NCI-H2227 (cell line): ENCODE measurements around the gene DIPK1B.
"Not testable (repeated sequence)": the region's sequence is repeated elsewhere in the genome, so short reads cannot be mapped to it uniquely, and the experiment has no call there.

Experiments used
- DNase-seq: peaks from one replicate; lab custom pipeline; 2025; ENCODE audit not compliant: unreplicated experiment; lab: John Stamatoyannopoulos, UW

The DIPK1B gene

GRCh38 chr9:136697821-136698526 is 14.4 kb upstream of the DIPK1B start:
- DNase-seq = no peak

- no peak for DNase-seq
Observed at GRCh38 chr9:136698635-136699246, 13.6 kb upstream of the DIPK1B start.

- DNase-seq = no peak
Observed at GRCh38 chr9:136700304-136700703, 12.1 kb upstream of the DIPK1B start.

- no peak for DNase-seq
Observed at GRCh38 chr9:136700959-136701667, 11.3 kb upstream of the DIPK1B start.

- DNase-seq = no peak
Observed at GRCh38 chr9:136701668-136702053, 10.7 kb upstream of the DIPK1B start.

GRCh38 chr9:136703276-136703860 is 9.0 kb upstream of the DIPK1B start:
- no peak for DNase-seq

GRCh38 chr9:136704741-136705140 is 7.6 kb upstream of the DIPK1B start:
- DNase-seq = not testable (repeated sequence)

GRCh38 chr9:136705564-136705963 is 6.8 kb upstream of the DIPK1B start:
- no peak for DNase-seq

GRCh38 chr9:136707011-136707410 is 5.4 kb upstream of the DIPK1B start:
- no peak for DNase-seq

- no peak for DNase-seq
Observed at GRCh38 chr9:136707849-136708517, 4.4 kb upstream of the DIPK1B start.

GRCh38 chr9:136709454-136710109 is 2.8 kb upstream of the DIPK1B start:
- DNase-seq = no peak

- no peak for DNase-seq
Observed at GRCh38 chr9:136710543-136710942, 1.8 kb upstream of the DIPK1B start.

GRCh38 chr9:136711219-136711648 is 1.1 kb upstream of the DIPK1B start:
- not testable (repeated sequence) for DNase-seq

GRCh38 chr9:136712690-136713544 is 545 bp downstream of the DIPK1B start:
- no peak for DNase-seq

- DNase-seq = peak; percentile 24
Observed at GRCh38 chr9:136713550-136713949, 1.2 kb downstream of the DIPK1B start.

- DNase-seq = no peak
Observed at GRCh38 chr9:136714096-136714892, 1.9 kb downstream of the DIPK1B start.

- no peak for DNase-seq
Observed at GRCh38 chr9:136714893-136715274, 2.5 kb downstream of the DIPK1B start.

GRCh38 chr9:136717399-136717798 is 5.0 kb downstream of the DIPK1B start:
- DNase-seq = no peak
